Heart left ventricle (tissue), 16 donors: ENCODE measurements around the gene FGFR1OP2. TPM values are rescaled to one million over a fixed set of nuclear protein-coding genes. Genes with fewer than 3 reads are reported as not detected.

ENCODE experiments used
- ATAC-seq, 4 donors: fragments of 200-7000 bp; cut with Tn5 transposase; one replicate each; pipeline ENCODE4 v1.9.1; 2020 to 2022; ENCODE audit warnings: moderate library complexity in 4 of 4, mild to moderate bottlenecking in 3 of 4, moderate number of reproducible peaks in 1 of 4
- DNase-seq, 5 donors: peaks; one replicate each; pipeline ENCODE4 v3.0.0-alpha.2; 2020
- H3K27ac ChIP-seq, 12 donors: fragments of 200-600 bp; sonication (generic) in 4 of 12; one replicate each; pipeline versions ENCODE4 v1.5.0 to v1.8.0; 2016 to 2022; ENCODE audit warnings: mild to moderate bottlenecking in 2 of 12
- H3K27me3 ChIP-seq, 9 donors: fragments of 200-600 bp; sonication (generic) in 2 of 9; one replicate each; pipeline versions ENCODE4 v1.5.1 to v1.8.0; 2016 to 2022; ENCODE audit warnings: mild to moderate bottlenecking in 3 of 9
- H3K36me3 ChIP-seq, 9 donors: fragments of 200-600 bp; sonication (generic) in 2 of 9; one replicate each; pipeline versions ENCODE4 v1.5.0 to v1.8.0; 2018 to 2022; ENCODE audit warnings: mild to moderate bottlenecking in 2 of 9
- H3K4me1 ChIP-seq, 12 donors: fragments of 200-600 bp; sonication (generic) in 4 of 12; one replicate each; pipeline versions ENCODE4 v1.5.0 to v1.8.0; 2016 to 2022; ENCODE audit warnings: mild to moderate bottlenecking in 3 of 12
- H3K4me3 ChIP-seq, 12 donors: fragments of 200-600 bp; sonication (generic) in 4 of 12; one replicate each; pipeline versions ENCODE4 v1.5.0 to v1.8.0; 2017 to 2022; ENCODE audit warnings: mild to moderate bottlenecking in 9 of 12, moderate library complexity in 4 of 12
- H3K9me3 ChIP-seq, 12 donors: fragments of 200-600 bp; sonication (generic) in 4 of 12; one replicate each; pipeline versions ENCODE4 v1.5.0 to v1.8.0; 2016 to 2022; ENCODE audit warnings: mild to moderate bottlenecking in 1 of 12
- CTCF ChIP-seq, 12 donors: fragments of 200-600 bp; sonication (generic) in 4 of 12; IDR thresholded peaks; one replicate each; pipeline versions ENCODE4 v1.5.0 to v1.8.0; 2018 to 2022; ENCODE audit warnings: antibody characterized with exemption in 12 of 12, mild to moderate bottlenecking in 5 of 12
- POLR2A ChIP-seq, 2 donors: fragments of 450-650 bp; IDR thresholded peaks; one replicate each; pipeline ENCODE4 v1.6.1; 2017; ENCODE audit warnings: antibody characterized with exemption in 2 of 2, mild to moderate bottlenecking in 2 of 2, moderate library complexity in 2 of 2
- WGBS, 4 donors: extraction: QIAGEN DNeasy Blood & Tissue Kit in 2 of 4; methylation state at CpG; one replicate each; pipeline versions ENCODE4 v1.1.5 to v1.1.7; 2013 to 2018; 5-methylcytosine and 5-hydroxymethylcytosine counted together
- intact Hi-C, 10 donors: fragments of 100-400 bp; cut with DNase I; formaldehyde crosslinking; loops; one replicate each; pipeline versions ENCODE4 v1.11.1 to v1.14.2; 2022
- polyA plus RNA-seq, 2 donors: library from polyadenylated mRNA; stranded (reverse); fragments of 200-250 nt; gene quantifications; one replicate each; pipeline ENCODE4 v1.2.3, GENCODE V29; 2013
- total RNA-seq, 9 donors: library from RNA; depleted of rRNA in 2 of 9; stranded (reverse); fragments of >200 nt in 2 of 9; fragmentation: NEBNext Ultra II Directional in 3 of 9; extraction: Animal tissue kit (Norgen Biotek cat#: 25700) in 3 of 9; gene quantifications; one replicate each; pipeline versions ENCODE4 v1.1.0 to v1.2.4, GENCODE V29; 2016 to 2023
- donor health status: ischemic (EF 13 %, LVEDD 7.1; RV severe dilation, severe dysfunction).
- donor health status: healthy with polysubstance abuse.
- donor health status: DM: no; HTN: yes; CAD: no.
- donor health status: DM: no; HTN: no; CAD: no.
- donor health status: ischemic (EF 25% LVEDD 6.9; RV normal size, moderate dysfunction).
- donor health status: ischemic (EF 25% LVEDD 5.7; RV mildly dilated, moderate dysfunction).
- donor health status: healthy.
- donor health status: DM: yes; HTN: yes; CAD: no.
- donor health status: ischemic (EF 35%, LVEDD 5.7; RV mildly dilated, moderate dysfunction).
- donor health status: nonischemic (EF 11% LVEDD 7.7; RV severe dilation, severe dysfunction).
- donor health status: DM: yes; HTN: yes; CAD: no.
- donor health status: PGD.
- donor health status: ischemic (EF 29% LVEDD 5.4; RV normal size, mild dysfunction).
- donor health status: nonischemic (EF 23%, LVEDD 6.1; RV moderate dilation, normal function).

FGFR1OP2 gene
- total and polyA plus RNA-seq, 11 donors = 26.3 to 54.9 (median 30.8) TPM

- Histone ChIP-seq H3K36me3 (peaks cover 0 to 58% (median 20%) of the 10 kb centered on the region in 9 donors), H3K27ac (peak overlapping the region in 1 of 12 donors; percentile 46), H3K9me3 (no peaks in the 10 kb centered on the region), H3K4me1 (peaks cover 0 to 35% (median 0%) of the 10 kb centered on the region in 12 donors), H3K27me3 (no peaks in the 10 kb centered on the region), H3K4me3 (no peak overlapping the region)
- ATAC-seq (no peak), DNase-seq (no peak)
- intact Hi-C loops = no loop called here
- no peak for TF ChIP-seq CTCF (IDR thresholded peaks at IDR 0.05)
- 64 to 77% (median 73%) methylated on average over 1 of the region's 1 CpG for WGBS, 4 donors
Observed at GRCh38 chr12:27000961-27001360, 62.7 kb downstream of the FGFR1OP2 start.

- no peaks in the 10 kb centered on the region for H3K27me3 ChIP-seq
- DNase-seq (no peak), ATAC-seq (no peak)
- no peaks in the 10 kb centered on the region for H3K9me3 ChIP-seq
- H3K4me1 ChIP-seq = peaks cover 0 to 33% (median 0%) of the 10 kb centered on the region in 12 donors
- H3K36me3 ChIP-seq = peaks cover 0 to 51% (median 14%) of the 10 kb centered on the region in 9 donors
- H3K27ac ChIP-seq = peak overlapping the region in 1 of 12 donors; percentile 46
- WGBS, 4 donors = 88 to 90% (median 88%) methylated on average over 5 of the region's 5 CpGs
- intact Hi-C loops = no loop called here
- no peak for TF ChIP-seq CTCF (IDR thresholded peaks at IDR 0.05)
- TF ChIP-seq POLR2A (IDR thresholded peaks at IDR 0.05) = no peak
- no peak overlapping the region for H3K4me3 ChIP-seq
Observed at GRCh38 chr12:27001663-27002062, 63.4 kb downstream of the FGFR1OP2 start.

DNA sequence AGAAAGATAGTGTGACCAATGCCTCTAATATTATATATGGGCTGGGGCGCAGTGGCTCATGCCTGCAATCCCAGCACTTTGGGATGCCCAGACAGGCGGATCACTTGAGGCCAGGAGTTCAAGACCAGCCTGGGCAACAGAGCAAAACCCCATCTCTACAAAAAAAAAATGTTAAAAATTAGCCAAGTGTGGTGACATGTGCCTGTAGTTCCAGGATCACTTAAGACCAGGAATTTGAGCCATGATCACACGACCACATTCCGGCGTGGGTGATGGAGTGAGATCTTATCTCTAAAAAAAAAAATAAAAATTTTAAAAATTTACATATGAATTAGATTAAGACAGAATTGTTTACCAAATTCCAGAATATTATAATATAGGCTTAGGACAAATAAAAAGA lies 63.9 kb downstream of the FGFR1OP2 start:
- Histone ChIP-seq H3K27ac (peak overlapping the region in 1 of 12 donors; percentile 46), H3K9me3 (no peaks in the 10 kb centered on the region), H3K36me3 (peaks cover 0 to 47% (median 14%) of the 10 kb centered on the region in 9 donors), H3K4me1 (peaks cover 0 to 33% (median 0%) of the 10 kb centered on the region in 12 donors), H3K27me3 (no peaks in the 10 kb centered on the region), H3K4me3 (no peak overlapping the region)
- TF ChIP-seq CTCF (IDR thresholded peaks at IDR 0.05) (no peak), POLR2A (IDR thresholded peaks at IDR 0.05) (no peak)
- 76 to 98% (median 85%) methylated on average over 5 of the region's 5 CpGs for WGBS, 4 donors
- ATAC-seq (no peak), DNase-seq (no peak)
- intact Hi-C loops = no loop called here

GRCh38 chr12:27003421-27004381 lies 65.4 kb downstream of the FGFR1OP2 start:
- Histone ChIP-seq H3K4me3 (no peak overlapping the region), H3K27ac (no peak overlapping the region), H3K9me3 (no peaks in the 10 kb centered on the region), H3K27me3 (no peaks in the 10 kb centered on the region), H3K36me3 (peaks cover 0 to 31% (median 12%) of the 10 kb centered on the region in 9 donors), H3K4me1 (peaks cover 0 to 39% (median under 1%) of the 10 kb centered on the region in 12 donors)
- TF ChIP-seq POLR2A (IDR thresholded peaks at IDR 0.05) = no peak
- TF ChIP-seq CTCF (IDR thresholded peaks at IDR 0.05) = no peak
- ATAC-seq = no peak
- WGBS, 4 donors = 89 to 93% (median 92%) methylated on average over 6 of the region's 6 CpGs
- intact Hi-C loops = no loop called here
- DNase-seq = no peak
